Right forelimb (tissue), 1 donor: Measurements from ENCODE around the gene LDHAL6B.
"Not testable (repeated sequence)": the region's sequence is repeated elsewhere in the genome, so short reads cannot be mapped to it uniquely, and the experiment has no call there.

Source experiments
- DNase-seq: peaks from one replicate; pipeline ENCODE4 v3.0.0-alpha.2; 2018

Gene LDHAL6B

DNA sequence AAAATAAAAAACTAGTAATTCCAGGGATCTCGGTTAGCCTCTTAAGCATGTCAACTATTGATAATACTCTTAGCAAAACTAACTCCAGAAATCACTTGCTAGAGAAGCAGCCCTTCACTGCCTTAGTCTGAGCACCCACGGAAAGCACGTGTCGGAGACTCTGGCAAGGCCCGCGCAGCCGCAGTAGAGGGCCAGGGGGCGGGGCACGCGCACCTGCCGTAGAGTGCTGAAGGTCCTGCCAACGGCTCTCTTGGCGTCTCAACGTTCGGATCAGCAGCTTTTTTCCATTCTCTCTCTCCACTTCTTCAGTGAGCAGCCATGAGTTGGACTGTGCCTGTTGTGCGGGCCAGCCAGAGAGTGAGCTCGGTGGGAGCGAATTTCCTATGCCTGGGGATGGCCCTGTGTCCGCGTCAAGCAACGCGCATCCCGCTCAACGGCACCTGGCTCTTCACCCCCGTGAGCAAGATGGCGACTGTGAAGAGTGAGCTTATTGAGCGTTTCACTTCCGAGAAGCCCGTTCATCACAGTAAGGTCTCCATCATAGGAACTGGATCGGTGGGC lies at the start of gene LDHAL6B:
Gene LDHAL6B (plus strand): TSS at position 221 of the 561 bp plus-strand sequence. CDS start 98 bp downstream, at position 319.
- no peak for DNase-seq

DNA sequence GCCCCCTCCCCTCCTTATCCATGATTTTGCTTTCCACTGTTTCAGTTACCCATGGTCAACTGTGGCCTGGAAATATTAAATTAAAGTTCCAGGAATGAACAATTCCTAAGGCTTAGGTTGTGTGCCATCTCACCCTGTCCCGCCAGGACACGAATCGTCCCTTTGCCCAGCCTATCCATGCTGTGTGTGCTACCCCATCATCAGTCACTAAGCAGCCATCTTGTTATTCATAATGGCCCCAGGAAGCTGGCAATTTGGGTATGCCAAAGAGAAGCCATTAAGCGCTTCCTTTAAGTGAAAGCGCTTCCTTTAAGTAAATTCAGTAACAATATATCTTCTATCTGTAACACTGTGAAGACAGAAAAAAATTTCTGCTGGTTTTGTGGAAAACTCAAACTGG lies 49.2 kb upstream of the LDHAL6B start:
- DNase-seq: no peak

DNA sequence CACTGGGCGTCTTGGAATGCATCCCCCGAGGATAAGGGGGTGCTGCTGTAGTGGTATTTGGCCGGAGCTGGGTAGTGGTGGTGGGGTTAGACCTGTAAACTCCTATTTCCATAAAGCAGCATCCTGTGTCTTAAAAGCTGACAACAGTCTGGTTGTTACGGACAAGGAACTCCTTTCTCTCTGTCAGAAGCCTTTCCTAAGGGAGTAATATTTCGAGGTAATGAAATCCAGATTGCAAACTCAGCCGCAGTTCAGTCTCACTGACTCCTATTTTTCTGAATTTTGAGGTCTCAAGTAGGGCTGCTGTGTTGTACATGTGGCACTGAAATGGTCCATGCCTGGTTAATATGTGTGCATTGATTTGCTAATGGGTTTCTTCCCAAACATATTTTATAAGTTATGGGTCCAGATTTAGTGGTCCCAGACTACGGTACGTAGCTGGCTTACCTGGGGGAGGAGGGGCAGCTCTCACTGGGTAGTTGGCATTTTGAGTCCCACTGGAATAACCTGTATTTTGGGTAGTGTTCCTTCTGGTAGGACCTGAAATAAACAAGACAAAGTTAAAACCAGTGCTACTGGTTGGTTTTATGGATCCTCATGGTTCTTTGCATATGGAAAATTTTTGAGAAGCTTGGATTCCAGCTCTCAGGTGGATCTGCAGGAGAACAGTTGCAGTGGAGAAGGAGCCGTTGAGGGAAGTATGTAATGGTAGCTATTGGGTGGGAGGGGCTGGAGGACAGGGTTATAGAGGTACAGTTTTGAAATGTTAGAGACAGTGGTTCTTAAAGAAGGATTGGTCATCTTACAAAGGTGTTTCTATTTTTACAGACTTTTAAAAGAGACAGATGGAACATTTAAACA lies 48.6 kb upstream of the LDHAL6B start:
- DNase-seq: no peak

DNA sequence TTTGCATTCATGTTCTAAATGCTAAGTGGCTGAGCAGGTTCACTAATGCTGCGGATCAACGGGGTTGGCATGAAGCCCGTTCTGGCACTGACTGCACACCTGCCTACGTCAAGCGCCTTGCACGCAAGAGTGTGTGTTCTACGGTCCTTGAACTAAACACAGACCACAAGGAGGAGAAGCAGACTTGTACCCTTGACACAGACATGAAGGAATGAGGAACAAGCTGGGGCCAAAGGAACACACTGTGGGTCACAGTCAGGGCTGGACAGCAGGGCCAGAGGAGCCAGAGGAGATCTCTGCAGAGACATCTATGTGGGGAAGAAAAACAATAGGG lies 48.0 kb upstream of the LDHAL6B start:
- no peak for DNase-seq

DNA sequence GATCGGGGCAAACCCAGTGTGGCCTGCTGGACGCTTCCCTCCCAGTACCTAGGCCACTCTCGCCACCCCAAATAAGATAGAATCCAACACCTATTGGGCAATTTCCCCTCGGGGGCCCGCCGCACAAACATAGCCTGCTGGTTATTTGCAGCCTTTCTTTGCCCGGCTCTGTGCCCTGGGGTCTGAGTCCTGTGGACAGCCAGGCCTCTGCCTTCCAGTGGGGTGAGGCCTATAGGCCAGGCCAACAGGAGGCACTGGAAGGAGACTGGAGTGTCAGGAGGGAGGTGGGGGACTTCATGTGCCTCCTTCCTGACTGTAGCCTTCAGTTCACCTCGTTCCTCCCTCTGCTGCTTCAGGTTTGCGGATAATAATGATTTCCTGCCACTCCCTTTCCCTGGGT lies 47.4 kb upstream of the LDHAL6B start:
- no peak for DNase-seq

DNA sequence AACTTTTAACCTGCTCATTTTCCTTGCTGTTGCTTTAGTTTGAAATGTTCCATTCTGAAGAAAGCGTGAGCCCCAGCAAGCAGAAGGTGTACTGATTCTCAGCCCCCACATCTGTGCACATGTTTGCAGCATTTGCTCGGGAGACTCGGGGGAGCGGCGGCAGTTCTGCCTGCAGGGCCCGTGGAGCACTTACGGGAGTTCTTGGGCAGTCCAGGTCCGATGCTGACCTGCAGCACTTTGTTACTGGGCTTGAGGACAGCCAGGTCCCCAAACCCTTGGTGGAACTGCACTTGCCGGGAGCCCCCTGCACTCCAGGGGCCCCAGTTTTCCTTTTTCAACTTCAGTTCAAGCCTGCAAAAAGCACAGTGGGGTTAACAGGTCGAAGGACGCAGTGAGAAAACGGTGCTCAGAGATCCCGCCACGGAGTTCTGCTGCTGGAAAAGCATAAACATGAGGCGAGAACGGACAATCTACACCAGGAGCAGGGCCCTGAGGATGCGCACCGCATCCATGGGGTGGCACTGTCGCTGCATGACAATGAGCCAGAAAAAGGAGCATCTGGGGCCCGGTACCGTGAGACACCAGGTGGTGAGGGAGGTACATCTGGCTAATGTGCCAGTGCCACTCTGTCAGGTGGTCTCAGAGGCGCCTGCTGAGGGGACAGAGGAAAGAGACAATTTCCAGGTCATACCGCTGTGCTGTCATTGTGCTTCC lies 45.6 kb upstream of the LDHAL6B start:
- no peak for DNase-seq

DNA sequence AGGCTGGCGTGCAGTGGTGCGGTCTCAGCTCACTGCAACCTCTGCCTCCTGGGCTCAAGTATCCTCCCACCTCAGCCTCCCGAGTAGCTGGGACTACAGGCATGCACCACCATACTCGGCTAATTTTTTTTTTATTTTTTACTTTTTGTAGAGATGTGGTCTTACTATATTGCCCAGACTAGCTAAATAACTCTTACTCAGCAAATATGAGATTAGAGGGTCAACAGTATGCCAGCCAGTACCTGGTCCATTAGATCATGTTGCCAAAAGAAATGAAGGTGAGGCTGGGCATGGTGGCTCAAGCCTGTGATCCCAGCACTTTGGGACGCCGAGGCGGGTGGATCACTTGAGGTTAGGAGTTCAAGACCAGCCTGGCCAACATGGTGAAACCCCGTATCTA lies 44.6 kb upstream of the LDHAL6B start:
- not testable (repeated sequence) for DNase-seq

DNA sequence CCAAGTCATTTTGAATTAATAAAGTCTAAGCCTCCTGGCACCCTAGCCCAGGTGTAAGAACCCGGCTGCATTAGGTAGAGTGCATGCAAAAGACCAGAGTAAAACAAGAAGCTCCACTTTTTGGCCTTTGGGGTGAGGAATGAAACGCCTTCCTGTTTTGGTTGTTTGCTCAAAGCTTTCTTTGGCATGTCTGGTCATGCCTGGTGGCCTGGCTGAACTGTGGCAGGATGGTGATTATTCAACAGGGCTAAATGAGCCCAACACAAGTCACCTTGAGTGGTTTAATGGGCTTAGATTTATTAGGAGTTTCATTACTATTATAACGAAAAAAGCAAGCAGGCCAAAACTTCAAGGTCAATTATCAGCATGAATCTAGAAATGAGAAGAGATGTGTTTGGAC lies 40.9 kb upstream of the LDHAL6B start:
- DNase-seq: no peak

DNA sequence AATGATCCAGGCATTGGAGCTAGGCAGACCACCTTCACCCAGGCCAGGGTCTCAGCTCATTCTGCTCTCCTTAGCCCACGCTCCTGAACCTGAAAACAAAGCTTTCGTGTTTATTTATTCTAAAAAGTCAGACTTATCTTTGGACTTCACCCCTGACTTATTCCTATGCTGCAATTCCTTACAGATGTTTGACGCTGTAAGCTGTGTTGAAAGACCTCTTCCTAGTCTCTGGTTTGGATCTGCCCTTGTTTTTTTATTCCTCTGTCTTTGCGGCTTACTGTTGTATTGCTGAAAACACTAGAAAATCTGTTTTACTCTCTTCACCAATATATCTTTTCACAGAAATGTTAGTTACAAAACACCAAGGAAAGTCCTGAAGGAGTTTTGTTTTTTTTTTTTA lies 40.5 kb upstream of the LDHAL6B start:
- no peak for DNase-seq

DNA sequence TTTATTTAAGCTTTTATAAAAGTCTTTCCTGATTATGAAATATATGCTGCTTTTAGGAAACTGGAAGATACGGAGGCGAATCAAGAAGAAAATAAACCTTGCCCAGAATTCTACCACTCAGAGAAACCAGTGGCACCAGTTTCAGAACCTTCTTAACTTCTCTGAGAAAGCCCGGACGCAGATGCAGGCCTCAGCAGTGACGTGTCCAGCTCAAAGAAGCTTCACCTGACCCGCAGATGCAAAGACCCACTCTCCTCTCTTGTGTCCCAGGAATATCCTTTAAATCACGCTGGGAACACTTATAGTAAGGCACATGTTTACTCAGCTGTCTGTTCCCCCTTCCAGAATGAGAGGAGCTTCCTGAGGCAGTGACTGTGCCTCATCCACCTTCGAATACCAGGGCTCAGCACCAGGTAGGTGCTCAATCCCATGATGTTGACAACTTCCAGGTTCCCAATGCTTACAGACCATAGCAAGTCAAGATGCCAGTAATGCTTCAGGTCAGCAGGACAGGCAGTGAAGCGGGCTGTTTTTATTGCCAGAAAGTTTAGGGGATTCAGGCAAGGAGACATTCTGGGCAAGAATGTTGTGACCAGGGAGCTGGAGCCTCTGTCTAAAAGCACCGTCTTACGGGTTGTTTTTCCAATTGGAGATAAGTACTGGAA lies 39.9 kb upstream of the LDHAL6B start:
- DNase-seq: no peak

DNA sequence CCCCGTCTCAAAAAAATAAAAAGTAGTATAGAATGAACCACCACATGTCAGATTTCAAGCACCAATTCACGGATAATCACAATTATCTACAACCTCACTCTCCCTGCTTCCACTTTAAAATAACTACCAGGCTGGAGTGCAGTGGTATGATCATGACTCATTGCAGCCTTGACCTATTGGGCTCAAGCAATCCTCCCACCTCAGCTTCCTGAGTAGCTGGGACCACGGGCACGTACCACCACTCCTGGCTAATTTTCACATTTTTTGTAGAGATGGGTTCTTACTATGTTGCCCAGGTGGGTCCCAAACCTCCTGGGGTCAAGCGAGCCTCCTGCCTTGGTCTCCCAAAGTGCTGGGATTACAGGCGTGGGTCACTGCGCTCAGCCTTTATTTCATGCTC lies 38.1 kb upstream of the LDHAL6B start:
- DNase-seq: no peak

DNA sequence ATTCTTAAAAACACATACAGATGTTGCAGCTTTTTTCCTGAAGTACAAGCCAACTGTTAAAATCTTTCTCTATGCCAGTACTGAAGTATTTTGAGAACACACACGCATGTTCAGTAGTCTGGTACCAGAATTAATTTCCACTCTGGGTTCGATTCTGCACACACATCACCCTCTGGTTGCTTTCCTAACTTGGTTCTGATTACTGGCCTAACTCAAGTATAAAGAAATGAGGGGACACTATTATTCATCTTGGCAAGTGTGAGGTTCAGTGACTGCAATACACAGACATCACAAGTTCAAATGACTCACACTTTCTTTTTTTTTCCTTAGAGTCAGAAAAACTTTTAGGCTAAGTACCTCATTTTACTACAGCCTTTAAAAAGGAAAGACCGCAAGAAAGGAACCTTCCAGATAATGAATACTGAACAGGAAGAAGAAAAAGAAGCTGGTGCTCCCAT lies 37.4 kb upstream of the LDHAL6B start:
- no peak for DNase-seq

DNA sequence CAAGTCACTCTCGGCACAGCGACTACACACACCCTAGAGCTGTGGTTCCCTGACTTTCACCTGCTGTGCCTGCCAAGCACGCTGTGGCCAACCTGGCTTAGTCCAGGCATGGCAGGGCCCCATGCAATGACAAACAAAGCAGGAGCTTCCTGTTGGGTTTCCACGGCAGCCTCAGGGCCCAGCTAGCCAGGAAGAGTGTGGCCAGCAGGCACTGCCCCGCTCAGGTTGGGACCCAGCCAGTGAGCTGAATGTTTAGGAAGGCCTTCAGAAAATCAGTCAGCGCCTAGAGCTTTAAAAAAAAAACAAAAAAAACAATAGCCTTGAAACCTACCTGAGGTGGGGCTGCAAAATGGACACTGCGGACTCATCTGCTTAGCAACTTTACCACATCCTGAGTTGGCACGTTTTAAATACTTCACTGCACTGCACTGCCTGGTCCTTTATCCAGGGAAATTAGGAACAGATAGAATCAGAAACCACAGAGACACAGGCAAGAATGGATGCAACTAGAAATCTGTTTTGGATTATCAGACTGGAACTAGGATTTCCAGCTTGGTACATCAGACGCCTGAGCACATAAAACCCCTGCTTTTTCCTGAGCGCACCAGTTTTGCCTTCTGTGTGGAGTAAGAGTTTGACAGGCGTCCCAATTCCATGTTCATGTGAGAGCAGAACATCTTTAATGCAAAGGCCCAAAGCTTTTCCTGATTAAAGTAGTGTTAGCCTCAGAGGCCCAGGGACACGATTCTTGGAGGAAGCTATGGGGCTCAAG lies 36.2 kb upstream of the LDHAL6B start:
- DNase-seq: no peak

DNA sequence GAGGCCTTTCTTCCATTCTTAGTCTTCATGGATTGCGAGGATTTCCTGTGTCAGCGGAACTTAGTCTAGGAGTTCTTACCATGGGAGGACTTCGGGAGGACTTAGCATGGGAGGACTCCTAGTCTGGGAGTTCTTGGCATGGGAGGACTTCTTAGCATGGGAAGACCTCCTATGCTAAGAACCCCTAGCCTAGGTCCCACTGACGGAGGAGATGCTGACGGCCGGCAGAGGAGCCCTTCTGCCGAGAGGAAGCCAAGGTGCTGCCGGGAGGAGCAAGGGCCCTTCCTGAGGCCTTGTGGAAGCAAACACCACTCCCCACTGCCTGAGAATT lies 35.6 kb upstream of the LDHAL6B start:
- DNase-seq: no peak

DNA sequence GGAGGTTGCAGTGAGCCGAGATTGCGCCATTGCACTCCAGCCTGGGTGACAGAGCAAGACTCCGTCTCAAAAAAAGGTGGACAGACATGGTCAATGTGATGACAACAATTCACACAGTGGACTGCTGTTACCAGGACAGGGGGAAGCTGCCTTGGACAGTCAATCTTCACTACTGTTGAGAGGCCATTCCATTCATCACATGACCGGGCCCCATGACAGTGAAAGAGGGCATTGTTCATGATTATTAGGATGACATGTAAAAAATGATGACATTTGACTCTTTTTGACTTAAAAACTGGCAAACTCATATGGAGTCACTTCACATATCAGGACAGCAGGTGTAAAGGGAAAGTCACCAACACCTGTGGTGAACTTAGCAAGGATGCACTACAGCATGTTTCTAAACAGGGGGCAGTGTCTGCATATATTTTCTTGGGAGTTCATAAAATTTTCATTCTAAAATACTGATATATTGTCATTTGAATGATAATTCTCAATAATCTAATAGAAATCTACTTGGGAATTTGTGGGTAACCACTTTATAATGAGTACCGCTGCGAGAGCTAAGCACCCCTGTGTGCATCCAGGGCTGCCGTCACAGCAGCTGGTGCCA lies 34.2 kb upstream of the LDHAL6B start:
- no peak for DNase-seq

DNA sequence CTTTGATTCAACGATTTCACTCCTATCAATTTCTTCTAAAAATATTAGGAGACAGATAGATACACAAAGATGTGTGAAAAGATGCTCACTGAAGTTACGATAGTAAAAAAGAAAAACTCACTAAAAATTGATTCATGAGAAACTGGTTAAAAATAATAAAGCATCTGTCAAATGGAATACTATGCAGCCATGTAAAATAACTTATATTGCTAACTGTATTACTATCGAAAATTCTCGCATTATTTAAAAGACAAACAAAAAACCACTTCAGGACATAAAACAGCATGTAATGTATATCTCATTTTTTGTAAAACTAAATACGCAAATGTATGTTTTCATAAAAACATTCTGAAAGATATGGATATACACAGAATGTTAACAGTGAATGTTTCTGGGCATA lies 33.4 kb upstream of the LDHAL6B start:
- DNase-seq: no peak

DNA sequence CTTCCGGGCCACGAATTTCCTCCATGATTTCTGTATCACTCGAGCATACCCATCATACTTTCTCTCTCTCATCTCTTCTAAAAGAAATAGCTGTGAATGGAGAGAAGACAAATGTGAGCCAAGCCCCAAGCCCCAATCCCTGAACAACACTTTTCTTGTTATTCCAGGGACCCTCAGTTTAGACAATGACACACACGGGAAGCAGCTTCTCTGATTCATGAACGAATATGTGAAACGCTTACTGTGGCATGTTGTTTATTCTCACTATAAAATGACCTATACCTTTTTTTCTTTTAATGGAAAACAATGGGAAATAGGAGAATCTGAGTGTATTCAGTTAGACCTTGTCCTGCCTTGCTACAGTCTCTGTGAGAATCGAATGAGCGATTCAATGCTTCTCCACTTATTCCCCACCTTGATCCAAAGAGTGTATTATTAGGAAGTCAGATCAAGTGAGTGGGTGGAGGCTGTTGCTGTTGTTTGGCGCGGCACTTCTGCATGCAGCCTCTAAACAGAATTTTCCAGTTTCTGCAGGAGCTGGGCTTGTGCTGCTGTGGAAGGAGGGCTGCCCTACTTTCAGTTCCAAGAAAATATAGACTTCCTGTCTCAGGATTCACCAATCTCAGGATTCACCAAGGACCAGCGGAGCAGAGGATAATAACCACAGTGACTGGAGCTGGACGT lies 32.4 kb upstream of the LDHAL6B start:
- no peak for DNase-seq

DNA sequence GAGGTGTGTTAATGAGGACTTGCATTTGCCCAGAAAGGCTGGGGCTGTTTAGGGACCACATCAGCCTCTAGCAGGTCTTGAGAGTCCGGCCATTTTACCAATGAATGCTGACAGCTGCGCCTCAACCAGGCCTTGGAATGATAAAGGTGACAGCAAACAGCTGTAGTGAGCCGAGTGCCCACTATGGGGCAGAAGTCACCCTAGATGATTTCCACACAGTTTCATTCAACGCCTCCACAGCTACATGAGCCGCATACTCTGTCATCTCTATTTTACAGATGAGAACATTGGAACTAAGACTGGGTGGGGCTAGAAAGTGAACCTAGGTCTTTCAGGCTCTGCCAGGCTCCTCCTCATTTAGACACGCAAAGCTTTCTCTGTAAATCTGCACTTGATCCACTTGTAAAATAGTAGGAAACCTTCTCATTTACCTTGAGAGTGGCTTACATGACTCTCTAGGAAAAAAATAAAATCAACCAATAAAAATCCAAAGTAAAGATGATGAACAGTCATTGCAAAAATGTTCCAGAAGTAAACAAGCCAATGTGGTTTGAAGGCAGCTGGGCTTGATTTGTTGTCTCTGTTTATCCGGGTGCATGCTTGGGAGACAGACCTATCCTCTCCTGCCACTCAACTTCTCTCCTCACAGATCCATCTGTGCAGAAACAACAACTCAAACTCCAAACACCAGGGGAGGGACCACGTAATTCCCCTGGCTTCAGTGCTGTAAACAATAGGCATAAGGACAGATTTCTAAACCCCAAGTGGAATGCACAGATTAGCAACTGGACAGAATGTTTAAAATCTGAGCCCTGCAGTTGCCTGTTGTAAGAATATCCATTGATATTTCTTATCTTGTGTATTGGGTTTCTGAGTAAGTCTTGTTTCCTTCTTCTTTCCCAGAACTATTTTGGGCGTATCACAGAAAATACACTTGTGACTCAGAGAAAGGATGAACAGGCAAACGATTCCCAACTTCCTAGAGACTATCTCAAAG lies 31.5 kb upstream of the LDHAL6B start:
- no peak for DNase-seq

DNA sequence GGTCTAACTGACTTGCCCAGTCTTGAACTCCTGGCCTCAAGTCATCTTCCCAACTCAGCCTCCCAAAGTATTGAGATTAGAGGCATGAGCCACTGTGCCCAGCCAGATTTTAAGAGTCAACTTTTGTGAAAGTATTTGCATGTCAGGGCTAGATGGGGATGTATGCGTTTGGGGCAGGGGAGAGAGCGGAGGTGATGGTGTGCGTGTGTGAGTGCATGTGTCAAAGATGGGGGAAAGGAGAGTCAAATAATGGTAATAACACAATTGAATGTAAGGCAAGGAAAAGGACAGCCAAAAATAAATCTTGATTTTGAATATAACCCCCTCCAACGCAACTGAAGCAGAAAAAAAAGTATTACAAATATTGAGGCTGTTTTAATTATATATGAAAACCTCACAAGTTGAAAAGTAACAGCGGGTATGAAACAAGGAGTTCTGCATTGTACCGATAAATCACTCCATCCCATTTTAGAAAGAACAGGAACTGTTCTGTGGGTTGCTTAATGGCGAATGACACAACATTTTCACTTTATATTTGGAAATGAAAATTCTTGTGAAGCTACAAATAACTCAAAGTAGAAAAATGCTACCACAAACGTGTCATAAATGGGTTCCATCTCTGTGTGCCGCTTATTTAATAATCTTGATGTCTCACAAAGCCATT lies 29.9 kb upstream of the LDHAL6B start:
- DNase-seq: no peak

DNA sequence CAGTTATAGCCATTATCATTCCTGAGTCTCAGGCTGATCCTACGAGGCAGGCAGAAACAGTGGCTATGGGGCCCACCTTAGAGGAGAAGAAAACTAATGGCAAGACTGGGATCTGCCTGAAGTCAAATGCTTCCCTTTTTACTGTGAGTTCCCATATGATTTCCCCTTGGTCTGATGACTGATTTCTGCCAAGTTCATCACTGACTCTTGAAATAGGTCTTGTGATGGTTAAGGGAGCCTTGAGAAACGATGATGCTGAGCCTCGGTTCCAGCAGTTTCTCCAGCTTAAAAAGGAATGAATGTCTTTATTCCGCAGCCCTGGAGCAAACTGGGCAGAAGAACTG lies 29.4 kb upstream of the LDHAL6B start:
- no peak for DNase-seq
